Hepatocyte (in vitro differentiated cells): ENCODE results near the gene COL20A1. TPM values are rescaled to one million over a fixed set of nuclear protein-coding genes. Genes with fewer than 3 reads are reported as not detected.

Experiments
- DNase-seq: peaks from one replicate; pipeline ENCODE4 v3.0.0-alpha.2; 2016; ENCODE audit warnings: low spot score
- H2AFZ ChIP-seq: fragments of 200-600 bp; sonication (generic); 2 replicates; pipeline ENCODE4 v1.6.0; 2016; ENCODE audit warnings: antibody characterized with exemption, mild to moderate bottlenecking
- H3K27ac ChIP-seq: fragments of 200-600 bp; sonication (generic); 2 replicates; pipeline ENCODE4 v1.5.1; 2016; ENCODE audit warnings: mild to moderate bottlenecking
- H3K27me3 ChIP-seq: fragments of 200-600 bp; sonication (generic); 2 replicates; pipeline ENCODE4 v1.6.1; 2016
- H3K36me3 ChIP-seq: fragments of 200-600 bp; sonication (generic); replicated peaks from 2 replicates; pipeline ENCODE4 v1.5.1; 2016; ENCODE audit warnings: low read depth; ENCODE audit not compliant: insufficient read depth
- H3K4me1 ChIP-seq: fragments of 200-600 bp; sonication (generic); 2 replicates; pipeline ENCODE4 v1.5.1; 2016; ENCODE audit warnings: mild to moderate bottlenecking, moderate library complexity; ENCODE audit not compliant: insufficient read depth
- H3K4me2 ChIP-seq: fragments of 200-600 bp; sonication (generic); 2 replicates; pipeline ENCODE4 v1.6.0; 2016
- H3K4me3 ChIP-seq: fragments of 200-600 bp; sonication (generic); 2 replicates; pipeline ENCODE4 v1.5.1; 2016; ENCODE audit warnings: mild to moderate bottlenecking
- H3K79me2 ChIP-seq: fragments of 200-600 bp; sonication (generic); 2 replicates; pipeline ENCODE4 v1.6.0; 2017; ENCODE audit warnings: mild to moderate bottlenecking
- H3K9me2 ChIP-seq: fragments of 200-600 bp; sonication (generic); replicated peaks from 2 replicates; pipeline ENCODE4 v1.6.0; 2017; ENCODE audit warnings: mild to moderate bottlenecking; ENCODE audit not compliant: insufficient read depth
- H3K9me3 ChIP-seq: fragments of 200-600 bp; sonication (generic); 2 replicates; pipeline ENCODE4 v1.5.1; 2016; ENCODE audit warnings: low read depth, mild to moderate bottlenecking
- H4K20me1 ChIP-seq: fragments of 200-600 bp; sonication (generic); 2 replicates; pipeline ENCODE4 v1.6.0; 2016; ENCODE audit warnings: mild to moderate bottlenecking; ENCODE audit not compliant: insufficient read depth, poor library complexity, severe bottlenecking
- EZH2 ChIP-seq: fragments of 200-600 bp; sonication (generic); IDR thresholded peaks from 2 replicates; pipeline ENCODE4 v1.6.1; 2016; ENCODE audit warnings: antibody characterized with exemption, mild to moderate bottlenecking, borderline replicate concordance
- EZH2phosphoT487 ChIP-seq: fragments of 200-600 bp; sonication (generic); IDR thresholded peaks from one replicate; pipeline ENCODE4 v1.6.1; 2018; ENCODE audit warnings: antibody characterized with exemption, mild to moderate bottlenecking, low read depth, moderate library complexity; ENCODE audit not compliant: unreplicated experiment, severe bottlenecking
- WGBS: methylation state at CpG from one replicate; pipeline ENCODE4 v1.1.6; 2016; ENCODE audit warnings: low lambda C conversion rate; ENCODE audit errors: missing lambda C conversion rate; 5-methylcytosine and 5-hydroxymethylcytosine counted together
- polyA plus RNA-seq: library from polyadenylated mRNA; unstranded; fragments of >200 nt; fragmentation: Nextera tagmentation; extraction: Ambion mirVana; gene quantifications from 2 replicates; pipeline ENCODE4 v1.2.1, GENCODE V29; 2016
- total RNA-seq: library from RNA; depleted of rRNA; stranded (reverse); fragments of >200 nt; gene quantifications from 2 replicates; pipeline ENCODE4 v1.2.3, GENCODE V29; 2014
- TF ChIP-seq, protein P1 (sequence below): fragments of 200-600 bp; sonication (generic); IDR thresholded peaks from 2 replicates; pipeline ENCODE4 v1.5.1; 2016; ENCODE audit warnings: antibody characterized with exemption, mild to moderate bottlenecking; ENCODE audit not compliant: poor library complexity

COL20A1 gene
- total and polyA plus RNA-seq, 2 experiments from 2014 or later = not detected

- 91% methylated on average over 56 of the region's 59 CpGs for WGBS
- H3K79me2 ChIP-seq = no peaks in the 10 kb centered on the region
- no peaks in the 10 kb centered on the region for H3K36me3 ChIP-seq
- DNase-seq = no peak
- peaks cover 7% of the 10 kb centered on the region for H3K27me3 ChIP-seq
- TF ChIP-seq EZH2phosphoT487 = no peak
- TF ChIP-seq, protein P1, sequence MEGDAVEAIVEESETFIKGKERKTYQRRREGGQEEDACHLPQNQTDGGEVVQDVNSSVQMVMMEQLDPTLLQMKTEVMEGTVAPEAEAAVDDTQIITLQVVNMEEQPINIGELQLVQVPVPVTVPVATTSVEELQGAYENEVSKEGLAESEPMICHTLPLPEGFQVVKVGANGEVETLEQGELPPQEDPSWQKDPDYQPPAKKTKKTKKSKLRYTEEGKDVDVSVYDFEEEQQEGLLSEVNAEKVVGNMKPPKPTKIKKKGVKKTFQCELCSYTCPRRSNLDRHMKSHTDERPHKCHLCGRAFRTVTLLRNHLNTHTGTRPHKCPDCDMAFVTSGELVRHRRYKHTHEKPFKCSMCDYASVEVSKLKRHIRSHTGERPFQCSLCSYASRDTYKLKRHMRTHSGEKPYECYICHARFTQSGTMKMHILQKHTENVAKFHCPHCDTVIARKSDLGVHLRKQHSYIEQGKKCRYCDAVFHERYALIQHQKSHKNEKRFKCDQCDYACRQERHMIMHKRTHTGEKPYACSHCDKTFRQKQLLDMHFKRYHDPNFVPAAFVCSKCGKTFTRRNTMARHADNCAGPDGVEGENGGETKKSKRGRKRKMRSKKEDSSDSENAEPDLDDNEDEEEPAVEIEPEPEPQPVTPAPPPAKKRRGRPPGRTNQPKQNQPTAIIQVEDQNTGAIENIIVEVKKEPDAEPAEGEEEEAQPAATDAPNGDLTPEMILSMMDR = no peak
- no peaks in the 10 kb centered on the region for H3K9me2 ChIP-seq
- no peak overlapping the region for H3K27ac ChIP-seq
- H4K20me1 ChIP-seq = no peaks in the 10 kb centered on the region
- H3K4me1 ChIP-seq = no peaks in the 10 kb centered on the region
- H3K4me3 ChIP-seq = no peak overlapping the region
- H3K9me3 ChIP-seq = no peaks in the 10 kb centered on the region
- no peak overlapping the region for H3K4me2 ChIP-seq
- no peak overlapping the region for H2AFZ ChIP-seq
These were observed 49.8 kb downstream of the COL20A1 start for GRCh38 chr20:63342561-63343459.

GRCh38 chr20:63343460-63344445 is 50.8 kb downstream of the COL20A1 start:
- no peaks in the 10 kb centered on the region for H3K79me2 ChIP-seq
- no peak overlapping the region for H3K4me3 ChIP-seq
- H3K36me3 ChIP-seq = no peaks in the 10 kb centered on the region
- DNase-seq = no peak
- WGBS = 72% methylated on average over 37 of the region's 37 CpGs
- no peak overlapping the region for H3K4me2 ChIP-seq
- no peaks in the 10 kb centered on the region for H3K4me1 ChIP-seq
- H3K27me3 ChIP-seq = no peaks in the 10 kb centered on the region
- no peaks in the 10 kb centered on the region for H3K9me3 ChIP-seq
- no peak overlapping the region for H3K27ac ChIP-seq
- no peak for TF ChIP-seq EZH2phosphoT487
- no peak for TF ChIP-seq EZH2
- TF ChIP-seq, protein P1 = no peak
- no peak overlapping the region for H2AFZ ChIP-seq
- no peaks in the 10 kb centered on the region for H3K9me2 ChIP-seq
- H4K20me1 ChIP-seq = no peaks in the 10 kb centered on the region

DNA sequence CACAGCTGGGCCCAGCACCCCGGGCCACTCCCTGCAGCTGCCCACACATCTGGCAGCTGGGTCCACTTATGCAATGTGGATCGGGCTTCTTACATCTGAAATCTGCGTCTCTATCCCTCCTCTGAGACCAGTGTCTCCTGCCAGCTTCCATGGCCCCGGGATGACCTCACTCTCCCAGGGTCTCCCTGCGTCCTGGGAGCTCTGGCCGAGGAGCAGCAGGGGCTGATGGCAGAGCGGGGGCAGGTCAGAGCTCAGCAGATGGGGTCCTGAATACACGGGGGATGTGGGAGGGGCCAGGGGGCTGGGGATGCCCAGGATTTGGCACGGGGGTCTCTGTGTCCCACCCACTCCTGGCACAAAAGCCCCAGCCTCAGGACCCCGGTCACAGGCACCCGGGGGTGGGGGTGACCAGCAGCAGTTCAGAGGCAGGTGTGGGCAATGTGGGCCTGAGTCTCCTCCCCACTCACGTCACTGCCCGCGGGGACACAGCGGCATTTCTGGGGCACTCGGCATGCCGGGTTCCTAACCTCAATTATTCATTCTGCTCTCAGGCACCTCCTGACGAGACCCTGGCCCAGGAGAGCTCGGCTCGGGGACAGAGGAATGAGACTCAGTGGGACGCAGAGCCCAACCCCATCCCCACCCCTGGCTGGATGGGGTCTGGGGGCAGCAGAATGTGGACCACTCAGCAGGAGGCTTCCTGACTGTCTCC is 51.8 kb downstream of the COL20A1 start:
- whole genome bisulfite sequencing = 75% methylated on average over 20 of the region's 21 CpGs

More for the DNA sequence above, 51.8 kb downstream of the COL20A1 start:
- Histone ChIP-seq H3K79me2 (no peaks in the 10 kb centered on the region), H3K4me2 (no peak overlapping the region), H3K36me3 (no peaks in the 10 kb centered on the region), H3K4me1 (no peaks in the 10 kb centered on the region), H3K27me3 (no peaks in the 10 kb centered on the region), H2AFZ (no peak overlapping the region), H3K9me3 (no peaks in the 10 kb centered on the region), H3K27ac (no peak overlapping the region), H3K4me3 (no peak overlapping the region), H3K9me2 (no peaks in the 10 kb centered on the region), H4K20me1 (no peaks in the 10 kb centered on the region)
- DNase-seq = no peak
- TF ChIP-seq EZH2phosphoT487 (no peak), EZH2 (no peak)
- TF ChIP-seq, protein P1 = no peak
